ENCODE results near the gene PRIM1. TPM values are rescaled to one million over a fixed set of nuclear protein-coding genes. Genes with fewer than 3 reads are reported as not detected.
A peak's percentile ranks its signal among the peaks of the same experiment; 100 is the strongest.

Gene PRIM1
- total and polyA plus RNA-seq, 4 donors, result 15.0 to 19.9 (median 16.8) TPM

- H3K4me3 ChIP-seq (ENCODE audit: low read depth, low read length), result no peak overlapping the region
- H3K4me1 ChIP-seq (ENCODE audit: control insufficient read depth, insufficient read depth, low read length), result peaks cover 30% of the 10 kb centered on the region
- WGBS (ENCODE audit: insufficient coverage), result 60% methylated on average over 1 of the region's 8 CpGs
- peak overlapping the region; percentile 54 for H3K27ac ChIP-seq (ENCODE audit: low read depth, low read length)
- no peaks in the 10 kb centered on the region for H3K27me3 ChIP-seq (ENCODE audit: control insufficient read depth, insufficient read depth, low read length)
- DNase-seq (ENCODE audit: low read depth in 4 of 6, low spot score in 6 of 6), result no peak
- H3K9me3 ChIP-seq (ENCODE audit: control insufficient read depth, insufficient read depth, low read length), result no peaks in the 10 kb centered on the region
- peaks cover 21% of the 10 kb centered on the region for H3K36me3 ChIP-seq (ENCODE audit: control insufficient read depth, insufficient read depth, low read length)
Observed at GRCh38 chr12:56684745-56685359, 67.3 kb downstream of the PRIM1 start.

- Histone ChIP-seq H3K4me1 (ENCODE audit: control insufficient read depth, insufficient read depth, low read length) (peaks cover 16% of the 10 kb centered on the region), H3K27ac (ENCODE audit: low read depth, low read length) (no peak overlapping the region), H3K36me3 (ENCODE audit: control insufficient read depth, insufficient read depth, low read length) (peaks cover 16% of the 10 kb centered on the region), H3K27me3 (ENCODE audit: control insufficient read depth, insufficient read depth, low read length) (no peaks in the 10 kb centered on the region), H3K4me3 (ENCODE audit: low read depth, low read length) (no peak overlapping the region), H3K9me3 (ENCODE audit: control insufficient read depth, insufficient read depth, low read length) (no peaks in the 10 kb centered on the region)
- 98% methylated on average over 4 of the region's 6 CpGs for WGBS (ENCODE audit: insufficient coverage)
- DNase-seq (ENCODE audit: low read depth in 4 of 6, low spot score in 6 of 6), result no peak
Observed at GRCh38 chr12:56682323-56682722, 69.8 kb downstream of the PRIM1 start.

Other genes with a start within 250 kb of the PRIM1 start
- gene RBMS2, start 230.5 kb downstream of the PRIM1 start, total RNA-seq, result 10 to 100 TPM; 12.3 to 19.8 TPM
- 10 to 100 TPM; 13.0 to 23.7 TPM for gene RBMS2, start 230.5 kb downstream of the PRIM1 start, polyA plus RNA-seq (ENCODE audit: insufficient read length in 2 of 2)
- gene BAZ2A, start 122.0 kb downstream of the PRIM1 start, total RNA-seq, result 10 to 100 TPM; 20.7 to 31.6 TPM
- gene BAZ2A, start 122.0 kb downstream of the PRIM1 start, polyA plus RNA-seq (ENCODE audit: insufficient read length in 2 of 2), result 10 to 100 TPM; 48.5 to 49.3 TPM
- 100 to 1,000 TPM; 432 to 536 TPM for gene ATP5F1B, start 106.3 kb downstream of the PRIM1 start, total RNA-seq
- gene ATP5F1B, start 106.3 kb downstream of the PRIM1 start, polyA plus RNA-seq (ENCODE audit: insufficient read length in 2 of 2), result 100 to 1,000 TPM; 816 to 838 TPM
- gene PTGES3, start 64.0 kb downstream of the PRIM1 start, total RNA-seq, result 100 to 1,000 TPM in 1 of 2 donors, 10 to 100 TPM in 1; 91.6 to 147 TPM
- 100 to 1,000 TPM; 266 to 304 TPM for gene PTGES3, start 64.0 kb downstream of the PRIM1 start, polyA plus RNA-seq (ENCODE audit: insufficient read length in 2 of 2)
- 1,000 to 10,000 TPM in 1 of 2 donors, 100 to 1,000 TPM in 1; 832 to 1,792 TPM for gene NACA, start 27.0 kb downstream of the PRIM1 start, total RNA-seq
- gene NACA, start 27.0 kb downstream of the PRIM1 start, polyA plus RNA-seq (ENCODE audit: insufficient read length in 2 of 2), result 1,000 to 10,000 TPM; 1,291 to 1,360 TPM
- 10 to 100 TPM in 1 of 2 donors, 1 to 10 TPM in 1; 7.7 to 21.2 TPM for gene HSD17B6, start 11.0 kb upstream of the PRIM1 start, total RNA-seq
- 10 to 100 TPM; 22.4 to 27.2 TPM for gene HSD17B6, start 11.0 kb upstream of the PRIM1 start, polyA plus RNA-seq (ENCODE audit: insufficient read length in 2 of 2)
- gene SDR9C7, start 182.1 kb upstream of the PRIM1 start, total RNA-seq, result under 1 TPM in 1 of 2 donors, not detected in 1; 0.20 TPM
- under 1 TPM in 1 of 2 donors, not detected in 1; 0.27 TPM for gene SDR9C7, start 182.1 kb upstream of the PRIM1 start, polyA plus RNA-seq (ENCODE audit: insufficient read length in 2 of 2)
- gene RDH16, start 205.3 kb upstream of the PRIM1 start, total RNA-seq, result under 1 TPM; 0.30 to 0.55 TPM
- 1 to 10 TPM in 1 of 2 donors, under 1 TPM in 1; 0.65 to 1.2 TPM for gene RDH16, start 205.3 kb upstream of the PRIM1 start, polyA plus RNA-seq (ENCODE audit: insufficient read length in 2 of 2)